NCI-H82 (cell line): ENCODE measurements around the gene ARHGAP31.
A peak's percentile ranks its signal among the peaks of the same experiment; 100 is the strongest.

Experiments used
- DNase-seq: peaks from one replicate; lab custom pipeline; 2025; lab: John Stamatoyannopoulos, UW

The ARHGAP31 gene

DNA sequence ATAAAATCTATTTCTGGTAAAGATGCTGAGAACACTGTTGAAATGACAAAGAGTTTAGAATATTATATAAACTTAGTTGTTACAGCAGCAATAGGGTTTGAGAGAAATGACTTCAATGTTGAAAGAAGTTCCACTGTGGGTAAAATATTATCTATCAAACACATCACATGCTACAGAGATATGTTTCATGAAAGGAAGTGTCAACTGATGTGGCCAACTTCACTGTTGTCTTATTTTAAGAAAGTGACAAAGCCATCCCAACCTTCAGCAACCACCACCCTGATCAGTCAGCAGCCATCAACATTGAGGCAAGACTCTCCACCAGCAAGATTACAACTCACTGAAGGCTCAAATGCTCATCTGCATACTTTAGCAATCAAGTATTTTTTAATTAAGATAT is 149.0 kb downstream of the ARHGAP31 start:
- no peak for DNase-seq

DNA sequence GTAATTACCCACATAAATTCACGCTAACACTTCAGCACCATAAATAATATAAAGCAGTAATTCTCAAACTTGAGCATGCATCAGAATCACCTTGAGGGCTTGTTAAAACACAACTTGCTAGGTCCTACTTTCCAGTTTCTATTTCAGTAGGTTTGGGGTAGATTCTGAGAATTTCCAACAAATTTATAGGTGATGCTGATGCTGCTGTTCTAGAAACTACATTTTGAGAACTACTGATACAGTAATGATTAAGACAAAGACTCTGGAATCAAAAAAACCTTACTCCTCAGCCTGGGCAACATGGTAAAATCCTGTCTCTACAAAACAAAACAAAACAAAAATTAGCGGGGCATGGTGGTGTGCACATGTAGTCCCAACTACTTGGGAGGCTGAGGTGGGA is 150.4 kb downstream of the ARHGAP31 start:
- DNase-seq = no peak

DNA sequence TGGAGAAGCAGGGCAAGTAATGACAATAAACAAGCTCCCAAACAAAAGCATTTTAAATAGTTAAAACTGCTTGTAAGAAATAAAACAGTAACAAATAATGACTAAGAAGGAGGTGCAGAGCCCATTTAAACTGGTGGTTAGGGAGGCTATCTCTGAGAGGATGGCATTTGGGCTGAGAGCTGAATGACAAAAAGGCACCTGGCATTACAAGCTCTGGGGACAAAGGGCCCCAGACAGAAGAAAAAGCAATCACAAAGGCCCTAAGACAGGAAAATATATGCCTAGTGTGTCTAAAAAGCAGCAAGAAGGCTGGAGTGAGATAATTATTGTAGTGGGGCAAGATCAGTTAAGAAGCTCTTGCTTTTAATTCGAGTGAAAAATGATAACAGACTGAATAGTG is 159.6 kb downstream of the ARHGAP31 start:
- no peak for DNase-seq

DNA sequence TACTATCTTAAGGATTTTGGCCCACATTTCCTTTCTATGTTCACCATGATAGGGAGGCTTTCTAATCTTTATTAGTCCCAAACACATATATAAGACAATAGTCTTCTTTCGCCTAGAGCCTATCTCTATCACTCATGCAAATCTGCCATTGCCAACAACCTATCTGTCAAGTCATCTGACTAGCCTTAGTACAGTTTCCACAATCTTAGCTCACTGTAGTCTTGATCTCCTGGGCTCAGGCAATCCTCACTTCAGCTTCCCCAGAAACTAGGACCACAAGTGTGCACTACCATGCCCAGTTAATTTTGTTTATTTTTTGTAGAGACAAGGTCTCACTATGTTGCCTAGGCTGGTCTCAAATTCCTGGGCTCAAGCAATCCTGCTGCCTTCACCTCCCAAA is 162.3 kb downstream of the ARHGAP31 start:
- DNase-seq = no peak

DNA sequence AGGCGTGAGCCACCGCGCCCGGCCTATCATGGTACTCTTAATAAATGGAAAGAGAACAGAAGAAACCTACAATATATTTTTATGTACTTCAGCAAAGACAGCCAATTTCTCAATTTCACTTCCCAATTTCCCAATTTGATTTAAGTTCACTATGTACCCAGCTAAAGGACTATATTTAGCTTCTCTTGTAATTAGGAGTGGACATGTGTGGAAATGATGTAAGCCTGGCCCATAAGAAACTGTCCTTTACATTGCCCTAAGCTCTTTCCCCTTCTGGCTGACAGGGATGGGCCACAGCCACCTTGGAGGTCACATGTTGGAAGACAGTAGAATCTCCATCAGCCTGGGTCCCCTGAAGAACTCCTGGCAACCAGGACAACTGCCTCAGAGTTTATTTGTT is 163.1 kb downstream of the ARHGAP31 start:
- DNase-seq = no peak

DNA sequence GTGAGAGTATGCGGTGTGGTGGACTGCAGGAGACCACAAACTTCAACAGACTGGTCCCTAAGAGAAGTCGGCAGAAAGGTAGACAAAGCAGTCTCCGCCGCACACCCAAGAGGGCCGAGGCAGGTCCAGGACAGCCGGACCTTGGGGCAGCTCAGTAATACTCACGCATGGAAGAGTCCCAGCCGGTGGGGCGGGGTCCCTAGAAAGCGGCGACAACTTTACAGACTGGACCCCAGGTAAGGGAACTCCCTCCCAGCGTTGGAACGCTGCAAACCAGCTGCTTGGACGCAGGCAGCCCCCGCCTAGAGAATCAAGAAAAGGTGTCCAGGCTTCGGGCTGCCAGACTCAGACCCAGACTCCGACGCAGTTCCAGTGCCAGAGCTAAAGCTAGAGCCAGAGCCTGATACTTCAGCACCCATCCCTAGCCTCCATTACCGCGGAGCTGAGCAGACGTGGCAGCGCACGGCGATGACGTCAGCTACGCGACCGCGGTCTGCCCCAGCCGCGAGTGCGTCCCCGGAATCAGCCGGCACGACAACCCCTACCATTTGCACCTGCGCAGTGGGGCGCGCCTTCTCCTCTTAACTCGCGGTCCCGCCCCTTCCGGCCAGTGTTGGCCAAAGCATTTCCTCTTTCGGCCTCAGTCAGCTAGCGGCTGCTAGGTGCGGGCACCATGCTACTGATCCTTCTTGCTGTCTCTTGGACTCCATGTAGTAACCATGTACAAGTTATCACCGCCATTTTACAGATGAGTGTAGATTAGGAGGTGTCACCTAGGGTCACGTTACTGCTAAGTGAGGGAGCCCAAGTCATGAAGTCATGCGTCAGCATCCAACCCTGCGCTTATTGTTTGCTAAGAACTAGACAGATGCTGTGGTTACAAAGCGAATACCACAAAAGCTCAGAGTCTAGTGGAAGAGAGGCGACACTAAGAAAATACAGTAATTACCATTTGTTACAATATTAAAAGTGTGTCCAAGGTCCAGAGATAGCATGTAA is 169.3 kb downstream of the ARHGAP31 start, which contains the start of gene TMEM39A:
TMEM39A (minus strand) TSS at position 445 of the 999 bp plus-strand sequence. CDS start 1,541 bp downstream, outside the sequence.
- peak; percentile 100 for DNase-seq

DNA sequence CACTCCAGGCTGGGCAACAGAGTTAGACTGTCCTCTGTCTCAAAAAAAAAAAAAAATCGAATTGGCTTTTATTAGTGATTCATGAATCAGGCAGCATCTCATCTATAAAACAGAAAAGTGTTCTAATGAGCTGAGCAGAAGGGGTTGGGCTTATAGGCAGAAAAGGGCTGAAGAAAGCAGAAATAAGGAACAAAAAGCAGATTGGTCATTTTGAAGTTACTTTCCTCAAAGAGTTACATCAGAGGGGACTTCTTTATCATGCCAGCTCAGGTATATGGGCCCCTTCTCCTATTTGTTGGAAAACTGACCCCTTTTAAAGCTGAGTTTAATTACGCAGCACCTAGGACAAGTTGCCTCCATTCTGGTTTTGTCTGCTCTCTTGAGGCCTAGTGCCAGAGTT is 173.9 kb downstream of the ARHGAP31 start:
- DNase-seq = peak; percentile 43

DNA sequence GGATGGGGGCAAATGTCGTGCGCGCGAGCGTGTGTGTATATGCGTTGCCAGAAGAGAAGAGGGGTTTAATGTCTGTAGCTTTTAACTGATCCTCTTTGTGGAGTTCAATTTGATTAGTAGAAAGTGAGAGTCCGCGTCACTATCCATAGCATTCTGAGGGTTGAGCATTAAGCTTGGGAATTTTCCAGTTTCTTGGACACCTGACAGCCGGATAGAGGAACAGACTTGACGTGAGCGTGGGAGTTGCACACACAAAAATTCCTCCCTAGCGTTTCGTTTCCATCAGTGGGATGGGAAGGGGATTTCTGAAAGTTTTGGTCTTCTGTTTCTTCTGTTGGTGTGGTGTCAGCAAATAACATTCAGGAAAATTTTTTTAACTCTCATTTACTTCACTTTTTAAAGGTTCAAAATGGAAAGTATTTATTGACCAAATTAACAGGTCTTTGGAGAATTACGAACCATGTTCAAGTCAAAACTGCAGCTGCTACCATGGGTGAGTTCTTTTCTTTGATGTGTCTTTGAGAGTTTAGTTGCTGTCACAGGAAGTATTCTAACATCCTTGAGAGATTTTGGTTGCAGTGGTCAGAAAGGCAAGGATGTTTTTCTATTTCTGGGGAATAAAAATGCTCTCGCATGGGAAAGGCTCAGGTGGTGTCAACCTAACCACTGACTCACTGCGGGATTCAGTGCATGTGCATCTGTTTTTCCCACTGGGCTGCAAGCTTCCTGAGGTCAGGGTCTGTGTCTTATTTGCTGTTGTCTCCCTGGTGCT is 175.4 kb downstream of the ARHGAP31 start:
- no peak for DNase-seq
